GM18909 (cell line): Measurements from ENCODE around the gene RMRP.

Source experiments
- ATAC-seq: cut with Tn5 transposase; IDR thresholded peaks from one replicate; pipeline ENCODE4 v1.9.1; 2021; ENCODE audit warnings: mild to moderate bottlenecking; ENCODE audit not compliant: unreplicated experiment, poor library complexity

RMRP gene

GRCh38 chr9:35687972-35688557, 30.2 kb upstream of the RMRP start:
- ATAC-seq, result no peak

- ATAC-seq, result no peak
Measured at GRCh38 chr9:35687306-35687705, 29.5 kb upstream of the RMRP start.

- ATAC-seq, result no peak
Measured at GRCh38 chr9:35686222-35687203, 28.7 kb upstream of the RMRP start.

DNA sequence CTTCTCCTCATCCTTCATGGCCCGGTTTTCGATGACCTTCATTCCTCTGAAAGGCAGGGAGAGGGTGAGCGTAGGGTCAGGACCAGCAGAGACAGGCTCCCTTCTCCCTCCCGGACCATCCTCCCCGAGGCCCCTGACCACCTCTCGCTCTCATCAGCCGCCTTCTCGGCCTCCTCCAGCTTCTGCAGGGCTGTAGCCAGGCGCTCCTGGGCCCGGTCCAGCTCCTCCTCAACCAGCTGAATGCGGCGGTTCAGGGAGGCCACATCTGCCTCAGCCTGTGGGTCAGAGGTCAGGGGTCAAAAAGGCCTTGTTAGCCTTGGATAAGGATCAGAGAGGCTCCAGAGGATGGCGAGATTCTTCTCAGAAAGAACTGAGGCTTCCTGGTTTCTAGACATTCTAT, 27.7 kb upstream of the RMRP start:
- no peak for ATAC-seq

GRCh38 chr9:35684921-35685320, 27.1 kb upstream of the RMRP start:
- ATAC-seq, result no peak

GRCh38 chr9:35683323-35683722, 25.5 kb upstream of the RMRP start:
- no peak for ATAC-seq

DNA sequence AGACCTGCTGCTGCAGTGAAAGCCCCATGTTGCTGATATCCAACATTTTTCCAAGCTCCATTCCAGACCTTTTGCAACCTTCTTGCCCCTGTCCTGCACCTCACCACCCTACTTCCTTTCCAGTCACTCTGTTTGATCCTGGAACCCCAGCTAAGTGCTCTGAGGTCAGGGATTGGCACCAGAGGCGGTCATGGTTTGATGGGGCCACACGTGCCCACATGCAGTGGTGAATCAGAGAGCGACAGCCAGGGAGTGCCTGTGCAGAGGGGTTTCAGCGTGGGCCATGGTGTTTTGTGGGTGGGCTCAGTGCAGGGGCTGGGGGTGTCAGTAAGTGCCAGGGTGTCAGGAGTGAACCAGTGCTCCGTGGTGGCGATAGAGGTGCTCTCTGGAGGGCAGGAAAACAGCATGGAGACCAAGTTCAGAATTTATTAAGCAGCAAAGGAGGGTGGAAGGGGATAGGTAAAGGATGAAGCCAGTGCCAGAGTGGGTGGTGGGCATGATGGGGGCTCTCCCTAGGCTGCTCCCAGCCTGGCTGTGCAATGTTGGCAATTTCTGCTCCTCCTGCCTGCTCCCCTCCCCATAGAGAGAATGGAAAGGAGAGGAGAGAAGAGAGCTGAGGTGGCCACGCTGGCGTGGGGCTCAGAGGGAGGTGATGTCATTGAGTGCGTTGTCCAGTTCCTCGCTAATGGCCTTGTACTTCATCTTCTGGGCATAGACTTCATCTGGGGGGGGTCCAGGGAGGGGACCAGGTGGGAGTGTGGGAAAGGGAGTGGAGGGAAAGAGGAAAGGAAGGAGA, 24.9 kb upstream of the RMRP start:
- ATAC-seq, result no peak

DNA sequence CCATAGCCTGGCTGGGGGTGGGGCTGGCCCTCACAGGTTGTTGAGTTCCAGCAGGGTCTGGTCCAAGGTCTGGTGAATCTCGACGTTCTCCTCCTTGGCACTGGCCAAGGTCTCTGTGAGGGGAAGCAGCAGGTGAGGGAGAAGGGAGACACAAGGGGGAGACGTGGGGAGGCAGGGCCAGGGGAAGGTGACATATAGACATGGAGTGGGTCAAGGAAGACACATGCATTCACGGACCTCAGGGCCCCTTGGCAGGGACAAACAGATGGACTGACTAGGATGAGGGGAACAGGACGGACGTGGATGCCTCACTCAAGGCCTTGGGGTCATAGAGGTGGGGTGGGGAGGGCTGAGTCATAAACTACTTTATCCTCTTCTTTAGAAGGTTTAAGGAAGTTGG, 24.2 kb upstream of the RMRP start:
- no peak for ATAC-seq

- ATAC-seq, result no peak
Measured at GRCh38 chr9:35681341-35682002, 23.7 kb upstream of the RMRP start.

GRCh38 chr9:35680331-35681105, 22.7 kb upstream of the RMRP start:
- ATAC-seq, result peak; percentile 62

- ATAC-seq, result no peak
Measured at GRCh38 chr9:35679766-35680330, 22.0 kb upstream of the RMRP start.

DNA sequence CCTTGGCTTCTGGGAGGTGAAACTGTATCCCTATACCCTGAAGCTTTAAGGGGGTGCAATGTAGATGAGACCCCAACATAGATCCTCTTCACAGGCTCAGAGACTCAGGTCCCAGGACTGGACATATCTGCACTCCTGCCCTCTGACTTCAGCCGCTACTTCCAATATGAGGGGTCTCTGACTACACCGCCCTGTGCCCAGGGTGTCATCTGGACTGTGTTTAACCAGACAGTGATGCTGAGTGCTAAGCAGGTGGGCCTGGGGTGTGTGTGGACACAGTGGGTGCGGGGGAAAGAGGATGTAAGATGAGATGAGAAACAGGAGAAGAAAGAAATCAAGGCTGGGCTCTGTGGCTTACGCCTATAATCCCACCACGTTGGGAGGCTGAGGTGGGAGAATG, 21.3 kb upstream of the RMRP start:
- no peak for ATAC-seq

DNA sequence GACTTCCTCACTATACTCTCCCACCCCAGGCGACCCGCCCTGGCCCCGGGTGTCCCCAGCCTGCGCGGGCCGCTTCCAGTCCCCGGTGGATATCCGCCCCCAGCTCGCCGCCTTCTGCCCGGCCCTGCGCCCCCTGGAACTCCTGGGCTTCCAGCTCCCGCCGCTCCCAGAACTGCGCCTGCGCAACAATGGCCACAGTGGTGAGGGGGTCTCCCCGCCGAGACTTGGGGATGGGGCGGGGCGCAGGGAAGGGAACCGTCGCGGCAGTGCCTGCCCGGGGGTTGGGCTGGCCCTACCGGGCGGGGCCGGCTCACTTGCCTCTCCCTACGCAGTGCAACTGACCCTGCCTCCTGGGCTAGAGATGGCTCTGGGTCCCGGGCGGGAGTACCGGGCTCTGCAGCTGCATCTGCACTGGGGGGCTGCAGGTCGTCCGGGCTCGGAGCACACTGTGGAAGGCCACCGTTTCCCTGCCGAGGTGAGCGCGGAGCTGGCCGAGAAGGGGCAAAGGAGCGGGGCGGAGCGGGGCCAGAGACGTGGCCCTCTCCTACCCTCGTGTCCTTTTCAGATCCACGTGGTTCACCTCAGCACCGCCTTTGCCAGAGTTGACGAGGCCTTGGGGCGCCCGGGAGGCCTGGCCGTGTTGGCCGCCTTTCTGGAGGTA, 18.0 kb upstream of the RMRP start:
- no peak for ATAC-seq

DNA sequence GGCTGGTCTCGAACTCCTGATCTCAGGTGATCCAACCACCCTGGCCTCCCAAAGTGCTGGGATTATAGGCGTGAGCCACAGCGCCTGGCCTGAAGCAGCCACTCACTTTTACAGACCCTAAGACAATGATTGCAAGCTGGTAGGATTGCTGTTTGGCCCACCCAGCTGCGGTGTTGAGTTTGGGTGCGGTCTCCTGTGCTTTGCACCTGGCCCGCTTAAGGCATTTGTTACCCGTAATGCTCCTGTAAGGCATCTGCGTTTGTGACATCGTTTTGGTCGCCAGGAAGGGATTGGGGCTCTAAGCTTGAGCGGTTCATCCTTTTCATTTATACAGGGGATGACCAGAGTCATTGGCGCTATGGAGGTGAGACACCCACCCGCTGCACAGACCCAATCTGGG, 17.4 kb upstream of the RMRP start:
- no peak for ATAC-seq

GRCh38 chr9:35674025-35674361, 16.2 kb upstream of the RMRP start:
- no peak for ATAC-seq

DNA sequence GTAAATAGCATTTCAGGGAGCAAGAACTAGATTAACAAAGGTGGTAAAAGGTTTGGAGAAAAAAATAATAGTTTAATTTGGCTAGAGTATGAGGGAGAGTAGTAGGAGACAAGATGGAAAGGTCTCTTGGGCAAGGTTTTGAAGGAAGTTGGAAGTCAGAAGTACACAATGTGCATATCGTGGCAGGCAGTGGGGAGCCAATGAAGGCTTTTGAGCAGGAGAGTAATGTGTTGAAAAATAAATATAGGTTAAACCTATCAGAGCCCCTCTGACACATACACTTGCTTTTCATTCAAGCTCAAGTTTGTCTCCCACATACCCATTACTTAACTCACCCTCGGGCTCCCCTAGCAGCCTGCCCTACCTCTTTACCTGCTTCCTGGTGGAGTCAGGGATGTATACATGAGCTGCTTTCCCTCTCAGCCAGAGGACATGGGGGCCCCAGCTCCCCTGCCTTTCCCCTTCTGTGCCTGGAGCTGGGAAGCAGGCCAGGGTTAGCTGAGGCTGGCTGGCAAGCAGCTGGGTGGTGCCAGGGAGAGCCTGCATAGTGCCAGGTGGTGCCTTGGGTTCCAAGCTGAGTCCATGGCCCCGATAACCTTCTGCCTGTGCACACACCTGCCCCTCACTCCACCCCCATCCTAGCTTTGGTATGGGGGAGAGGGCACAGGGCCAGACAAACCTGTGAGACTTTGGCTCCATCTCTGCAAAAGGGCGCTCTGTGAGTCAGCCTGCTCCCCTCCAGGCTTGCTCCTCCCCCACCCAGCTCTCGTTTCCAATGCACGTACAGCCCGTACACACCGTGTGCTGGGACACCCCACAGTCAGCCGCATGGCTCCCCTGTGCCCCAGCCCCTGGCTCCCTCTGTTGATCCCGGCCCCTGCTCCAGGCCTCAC, 15.6 kb upstream of the RMRP start, which contains the start of gene CA9:
TSS of gene CA9 (plus strand) at position 797 of the 893 bp plus-strand sequence. CDS start at position 829, 32 bp downstream.
- no peak for ATAC-seq

GRCh38 chr9:35669331-35670145, 11.7 kb upstream of the RMRP start:
- ATAC-seq, result no peak
